ENCODE results near the gene TSHZ2. TPM values are rescaled to one million over a fixed set of nuclear protein-coding genes. Genes with fewer than 3 reads are reported as not detected.

TSHZ2 gene
- total and polyA plus RNA-seq, 11 donors, result 1.8 to 12.1 (median 3.7) TPM

DNA sequence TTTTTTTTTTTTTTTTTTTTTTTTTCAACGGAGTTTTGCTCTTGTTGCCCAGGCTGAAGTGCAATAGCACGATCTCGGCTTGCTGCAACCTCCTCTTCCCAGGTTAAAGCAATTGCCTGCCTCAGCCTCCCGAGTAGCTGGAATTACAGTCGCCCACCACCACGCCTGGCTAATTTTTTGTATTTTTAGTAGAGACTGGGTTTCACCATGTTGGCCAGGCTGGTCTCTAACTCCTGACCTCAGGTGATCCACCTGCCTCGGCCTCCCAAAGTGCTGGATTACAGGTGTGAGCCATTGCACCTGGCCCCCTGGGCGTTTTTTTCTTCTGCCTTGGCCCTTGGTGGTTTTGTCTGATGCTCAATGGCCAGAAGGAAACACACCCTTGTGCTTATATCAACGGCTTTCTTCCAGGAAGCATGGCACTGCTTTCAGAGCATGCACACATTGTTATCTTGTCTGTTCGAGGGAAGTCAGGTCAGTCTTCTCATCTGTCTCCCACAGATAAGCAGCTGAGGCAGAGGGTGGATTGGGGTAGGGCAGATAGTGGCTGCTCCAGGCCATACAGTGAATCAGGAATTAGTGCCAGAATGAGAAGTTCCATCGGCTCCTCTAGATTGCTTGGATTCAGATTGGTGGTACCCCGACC lies 203.1 kb downstream of the TSHZ2 start:
- Histone ChIP-seq H3K4me1 (no peaks in the 10 kb centered on the region), H3K36me3 (no peaks in the 10 kb centered on the region), H3K27ac (no peak overlapping the region), H3K9me3 (no peaks in the 10 kb centered on the region), H3K27me3 (no peaks in the 10 kb centered on the region), H3K4me3 (no peak overlapping the region)
- WGBS, 4 donors, result 79 to 84% (median 82%) methylated on average over 12 of the region's 12 CpGs
- TF ChIP-seq POLR2A (IDR thresholded peaks at IDR 0.05) (no peak), CTCF (IDR thresholded peaks at IDR 0.05) (no peak)
- no peak for ATAC-seq
- no peak for DNase-seq
- intact Hi-C loops (cut with DNase I), result no loop called here

GRCh38 chr20:53176134-53176533 lies 204.0 kb downstream of the TSHZ2 start:
- WGBS, 4 donors, result 55 to 86% (median 67%) methylated on average over 3 of the region's 3 CpGs
- no peak overlapping the region for H3K27ac ChIP-seq
- intact Hi-C loops (cut with DNase I), result no loop called here
- TF ChIP-seq CTCF (IDR thresholded peaks at IDR 0.05) (no peak), POLR2A (IDR thresholded peaks at IDR 0.05) (no peak)
- H3K4me3 ChIP-seq, result no peak overlapping the region
- ATAC-seq, result no peak
- no peaks in the 10 kb centered on the region for H3K4me1 ChIP-seq
- no peaks in the 10 kb centered on the region for H3K27me3 ChIP-seq
- no peak for DNase-seq
- no peaks in the 10 kb centered on the region for H3K9me3 ChIP-seq
- H3K36me3 ChIP-seq, result no peaks in the 10 kb centered on the region

GRCh38 chr20:53177687-53178086 lies 205.5 kb downstream of the TSHZ2 start:
- Histone ChIP-seq H3K36me3 (no peaks in the 10 kb centered on the region), H3K9me3 (no peaks in the 10 kb centered on the region), H3K27me3 (no peaks in the 10 kb centered on the region), H3K27ac (no peak overlapping the region), H3K4me1 (no peaks in the 10 kb centered on the region), H3K4me3 (no peak overlapping the region)
- WGBS, 4 donors, result 92 to 98% (median 95%) methylated on average over 2 of the region's 2 CpGs
- ATAC-seq (no peak), DNase-seq (no peak)
- intact Hi-C loops (cut with DNase I), result no loop called here
- TF ChIP-seq POLR2A (IDR thresholded peaks at IDR 0.05) (no peak), CTCF (IDR thresholded peaks at IDR 0.05) (no peak)

DNA sequence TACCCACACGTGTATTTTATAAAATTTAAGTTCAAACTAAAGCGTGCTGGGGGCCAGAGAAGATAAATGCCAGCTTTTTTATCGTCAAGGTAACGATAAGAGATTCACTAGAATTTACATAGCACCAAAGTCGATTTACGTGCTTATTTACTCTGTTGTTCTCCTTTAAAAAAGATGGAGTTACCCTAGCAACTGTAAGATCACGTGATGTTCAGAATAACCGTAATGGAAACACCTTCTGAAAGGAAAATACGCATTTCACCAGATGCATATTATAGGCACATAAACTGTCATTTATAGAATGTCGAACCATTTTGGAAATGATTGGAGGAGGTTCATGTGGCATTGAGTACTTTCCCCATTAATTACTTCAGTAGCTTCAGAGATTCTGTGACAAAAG lies 207.6 kb downstream of the TSHZ2 start:
- Histone ChIP-seq H3K4me3 (no peak overlapping the region), H3K36me3 (no peaks in the 10 kb centered on the region), H3K27ac (no peak overlapping the region), H3K27me3 (no peaks in the 10 kb centered on the region), H3K4me1 (no peaks in the 10 kb centered on the region), H3K9me3 (no peaks in the 10 kb centered on the region)
- TF ChIP-seq CTCF (IDR thresholded peaks at IDR 0.05), result no peak
- no peak for TF ChIP-seq POLR2A (IDR thresholded peaks at IDR 0.05)
- DNase-seq (no peak), ATAC-seq (no peak)
- 90 to 94% (median 93%) methylated on average over 10 of the region's 10 CpGs for WGBS, 4 donors
- intact Hi-C loops (cut with DNase I), result no loop called here

Measured in heart left ventricle (tissue), 16 donors.